Kasumi-1 (cell line): ENCODE data around the gene BLMH.
"Not testable (repeated sequence)": the region's sequence is repeated elsewhere in the genome, so short reads cannot be mapped to it uniquely, and the experiment has no call there.

Source experiments
- DNase-seq, 2 experiments: peaks; one replicate each; lab custom pipeline; 2025; lab: John Stamatoyannopoulos, UW

Gene BLMH

GRCh38 chr17:30228011-30228410, 63.7 kb downstream of the BLMH start:
- DNase-seq: no peak

GRCh38 chr17:30226878-30227277, 64.9 kb downstream of the BLMH start:
- no peak for DNase-seq

GRCh38 chr17:30225919-30226553, 65.7 kb downstream of the BLMH start:
- DNase-seq: no peak

- peak in 1 of 2 experiments; percentile 2 for DNase-seq
Measured at GRCh38 chr17:30225112-30225511, 66.6 kb downstream of the BLMH start.

- no peak for DNase-seq
Measured at GRCh38 chr17:30224419-30224960, 67.3 kb downstream of the BLMH start.

GRCh38 chr17:30222721-30223175, 69.0 kb downstream of the BLMH start:
- DNase-seq: no peak

GRCh38 chr17:30222251-30222650, 69.5 kb downstream of the BLMH start:
- no peak for DNase-seq

GRCh38 chr17:30221346-30221745, 70.4 kb downstream of the BLMH start:
- DNase-seq: no peak

GRCh38 chr17:30220414-30220813, 71.3 kb downstream of the BLMH start:
- no peak for DNase-seq

GRCh38 chr17:30219833-30220232, 71.9 kb downstream of the BLMH start:
- no peak for DNase-seq

GRCh38 chr17:30219315-30219714, 72.4 kb downstream of the BLMH start:
- DNase-seq: no peak

GRCh38 chr17:30218799-30219198, 72.9 kb downstream of the BLMH start:
- DNase-seq: no peak

- DNase-seq: no peak
Measured at GRCh38 chr17:30217746-30218245, 73.9 kb downstream of the BLMH start.

GRCh38 chr17:30217054-30217453, 74.7 kb downstream of the BLMH start:
- DNase-seq: no peak

- no peak for DNase-seq
Measured at GRCh38 chr17:30212750-30213149, 79.0 kb downstream of the BLMH start.

- no peak for DNase-seq
Measured at GRCh38 chr17:30211371-30211770, 80.4 kb downstream of the BLMH start.

GRCh38 chr17:30210901-30211300, 80.8 kb downstream of the BLMH start:
- DNase-seq: no peak

GRCh38 chr17:30210366-30210765, 81.4 kb downstream of the BLMH start:
- DNase-seq: no peak

GRCh38 chr17:30209930-30210329, 81.8 kb downstream of the BLMH start:
- no peak for DNase-seq

- peak in 1 of 2 experiments; percentile 2 for DNase-seq
Measured at GRCh38 chr17:30208214-30208613, 83.5 kb downstream of the BLMH start.

- DNase-seq: no peak
Measured at GRCh38 chr17:30207655-30208054, 84.1 kb downstream of the BLMH start.

GRCh38 chr17:30203471-30203981, 88.2 kb downstream of the BLMH start:
- no peak for DNase-seq

- not testable (repeated sequence) for DNase-seq
Measured at GRCh38 chr17:30200656-30201055, 91.1 kb downstream of the BLMH start.

GRCh38 chr17:30200106-30200505, 91.6 kb downstream of the BLMH start:
- no peak for DNase-seq
